ENCODE results near the gene RHPN2. TPM values are rescaled to one million over a fixed set of nuclear protein-coding genes. Genes with fewer than 3 reads are reported as not detected.
"Not testable (repeated sequence)": the region's sequence is repeated elsewhere in the genome, so short reads cannot be mapped to it uniquely, and the experiment has no call there.

Gene RHPN2
- total RNA-seq, 1 experiment from 2014 or later, result 27.0 TPM

GRCh38 chr19:33052352-33052972, 12.2 kb downstream of the RHPN2 start:
- Histone ChIP-seq H3K36me3 (replicated peaks; ENCODE audit: control insufficient read depth, insufficient read depth, low read length) (no peaks in the 10 kb centered on the region), H3K27me3 (ENCODE audit: control insufficient read depth, insufficient read depth, low read length) (no peaks in the 10 kb centered on the region), H3K4me3 (ENCODE audit: insufficient read depth, low read depth, low read length) (no peak overlapping the region)
- DNase-seq, result no peak

- Histone ChIP-seq H3K27me3 (ENCODE audit: control insufficient read depth, insufficient read depth, low read length) (no peaks in the 10 kb centered on the region), H3K36me3 (replicated peaks; ENCODE audit: control insufficient read depth, insufficient read depth, low read length) (no peaks in the 10 kb centered on the region), H3K4me3 (ENCODE audit: insufficient read depth, low read depth, low read length) (no peak overlapping the region)
- no peak for DNase-seq
Measured at GRCh38 chr19:33050110-33050509, 14.6 kb downstream of the RHPN2 start.

GRCh38 chr19:33048806-33049676, 15.6 kb downstream of the RHPN2 start:
- no peak overlapping the region for H3K4me3 ChIP-seq (ENCODE audit: insufficient read depth, low read depth, low read length)
- no peak for DNase-seq
- no peaks in the 10 kb centered on the region for H3K36me3 ChIP-seq (replicated peaks; ENCODE audit: control insufficient read depth, insufficient read depth, low read length)
- H3K27me3 ChIP-seq (ENCODE audit: control insufficient read depth, insufficient read depth, low read length), result no peaks in the 10 kb centered on the region

- H3K4me3 ChIP-seq (ENCODE audit: insufficient read depth, low read depth, low read length), result no peak overlapping the region
- H3K27me3 ChIP-seq (ENCODE audit: control insufficient read depth, insufficient read depth, low read length), result no peaks in the 10 kb centered on the region
- no peaks in the 10 kb centered on the region for H3K36me3 ChIP-seq (replicated peaks; ENCODE audit: control insufficient read depth, insufficient read depth, low read length)
- peak; percentile 63 for DNase-seq
Measured at GRCh38 chr19:33047422-33047821, 17.3 kb downstream of the RHPN2 start.

GRCh38 chr19:33041828-33042160, 22.9 kb downstream of the RHPN2 start:
- not testable (repeated sequence) for H3K36me3 ChIP-seq (replicated peaks; ENCODE audit: control insufficient read depth, insufficient read depth, low read length)

GRCh38 chr19:33040994-33041827, 23.5 kb downstream of the RHPN2 start:
- Histone ChIP-seq H3K27me3 (ENCODE audit: control insufficient read depth, insufficient read depth, low read length) (no peaks in the 10 kb centered on the region), H3K4me3 (ENCODE audit: insufficient read depth, low read depth, low read length) (no peak overlapping the region), H3K36me3 (replicated peaks; ENCODE audit: control insufficient read depth, insufficient read depth, low read length) (no peaks in the 10 kb centered on the region)
- DNase-seq, result no peak

More at GRCh38 chr19:33041828-33042160, 22.9 kb downstream of the RHPN2 start:
- DNase-seq; H3K27me3 ChIP-seq (ENCODE audit: control insufficient read depth, insufficient read depth, low read length); H3K4me3 ChIP-seq (ENCODE audit: insufficient read depth, low read depth, low read length): not testable (repeated sequence)

GRCh38 chr19:33039815-33040214, 24.9 kb downstream of the RHPN2 start:
- no peaks in the 10 kb centered on the region for H3K27me3 ChIP-seq (ENCODE audit: control insufficient read depth, insufficient read depth, low read length)
- no peaks in the 10 kb centered on the region for H3K36me3 ChIP-seq (replicated peaks; ENCODE audit: control insufficient read depth, insufficient read depth, low read length)
- H3K4me3 ChIP-seq (ENCODE audit: insufficient read depth, low read depth, low read length), result no peak overlapping the region
- DNase-seq, result no peak

GRCh38 chr19:33039108-33039599, 25.5 kb downstream of the RHPN2 start:
- Histone ChIP-seq H3K4me3 (ENCODE audit: insufficient read depth, low read depth, low read length) (no peak overlapping the region), H3K36me3 (replicated peaks; ENCODE audit: control insufficient read depth, insufficient read depth, low read length) (no peaks in the 10 kb centered on the region), H3K27me3 (ENCODE audit: control insufficient read depth, insufficient read depth, low read length) (no peaks in the 10 kb centered on the region)
- DNase-seq, result no peak

- not testable (repeated sequence) for DNase-seq; H3K27me3 ChIP-seq (ENCODE audit: control insufficient read depth, insufficient read depth, low read length); H3K4me3 ChIP-seq (ENCODE audit: insufficient read depth, low read depth, low read length); H3K36me3 ChIP-seq (replicated peaks; ENCODE audit: control insufficient read depth, insufficient read depth, low read length)
Measured at GRCh38 chr19:33037168-33038025, 27.3 kb downstream of the RHPN2 start.

- H3K36me3 ChIP-seq (replicated peaks; ENCODE audit: control insufficient read depth, insufficient read depth, low read length); DNase-seq; H3K4me3 ChIP-seq (ENCODE audit: insufficient read depth, low read depth, low read length); H3K27me3 ChIP-seq (ENCODE audit: control insufficient read depth, insufficient read depth, low read length): not testable (repeated sequence)
Measured at GRCh38 chr19:33036370-33037167, 28.1 kb downstream of the RHPN2 start.

GRCh38 chr19:33035461-33035860, 29.2 kb downstream of the RHPN2 start:
- H3K36me3 ChIP-seq (replicated peaks; ENCODE audit: control insufficient read depth, insufficient read depth, low read length), result no peaks in the 10 kb centered on the region
- H3K4me3 ChIP-seq (ENCODE audit: insufficient read depth, low read depth, low read length), result no peak overlapping the region
- H3K27me3 ChIP-seq (ENCODE audit: control insufficient read depth, insufficient read depth, low read length), result no peaks in the 10 kb centered on the region
- DNase-seq, result no peak

GRCh38 chr19:33032218-33032781, 32.4 kb downstream of the RHPN2 start:
- peak; percentile 70 for DNase-seq
- no peak overlapping the region for H3K4me3 ChIP-seq (ENCODE audit: insufficient read depth, low read depth, low read length)
- H3K27me3 ChIP-seq (ENCODE audit: control insufficient read depth, insufficient read depth, low read length), result no peaks in the 10 kb centered on the region
- no peaks in the 10 kb centered on the region for H3K36me3 ChIP-seq (replicated peaks; ENCODE audit: control insufficient read depth, insufficient read depth, low read length)

- no peaks in the 10 kb centered on the region for H3K36me3 ChIP-seq (replicated peaks; ENCODE audit: control insufficient read depth, insufficient read depth, low read length)
- no peak for DNase-seq
- no peak overlapping the region for H3K4me3 ChIP-seq (ENCODE audit: insufficient read depth, low read depth, low read length)
- no peaks in the 10 kb centered on the region for H3K27me3 ChIP-seq (ENCODE audit: control insufficient read depth, insufficient read depth, low read length)
Measured at GRCh38 chr19:33029746-33030303, 34.9 kb downstream of the RHPN2 start.
